ENCODE data around the gene ATXN1. TPM values are rescaled to one million over a fixed set of nuclear protein-coding genes. Genes with fewer than 3 reads are reported as not detected.

Gene ATXN1
- total and polyA plus RNA-seq, 2 of the 13 experiments (the other 11 are each of a cell fraction or from before 2014, with no cell fraction given) = 20.7 to 39.5 TPM

DNA sequence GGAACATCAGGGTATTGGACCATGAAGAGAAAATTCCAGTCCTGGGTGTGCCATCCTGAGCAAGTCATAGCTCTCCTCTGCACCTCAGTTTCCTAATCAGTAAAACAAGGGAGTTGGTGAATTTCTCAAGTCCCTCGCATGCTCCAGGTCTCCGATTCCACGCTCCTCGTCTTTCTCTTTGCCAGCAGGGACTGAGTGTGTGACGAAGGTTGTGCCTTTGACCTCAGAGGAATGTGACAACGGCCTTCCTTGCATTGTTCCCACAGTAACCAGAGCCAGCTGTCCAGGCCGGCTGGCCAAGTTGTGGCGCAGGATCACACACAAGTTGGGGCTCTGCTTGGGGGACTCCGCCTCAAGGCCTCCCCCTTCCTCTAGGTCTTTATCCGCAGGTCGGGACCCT is 217.3 kb downstream of the ATXN1 start (continued):
- TF ChIP-seq ZNF574 (CRISPR knock-in tag; IDR thresholded peaks at IDR 0.05) (no peak), ZNF562 (CRISPR knock-in tag; IDR thresholded peaks at IDR 0.05; ENCODE audit: borderline replicate concordance) (no peak), ZNF703 (CRISPR knock-in tag; IDR thresholded peaks at IDR 0.05; ENCODE audit: borderline replicate concordance) (no peak)

DNA sequence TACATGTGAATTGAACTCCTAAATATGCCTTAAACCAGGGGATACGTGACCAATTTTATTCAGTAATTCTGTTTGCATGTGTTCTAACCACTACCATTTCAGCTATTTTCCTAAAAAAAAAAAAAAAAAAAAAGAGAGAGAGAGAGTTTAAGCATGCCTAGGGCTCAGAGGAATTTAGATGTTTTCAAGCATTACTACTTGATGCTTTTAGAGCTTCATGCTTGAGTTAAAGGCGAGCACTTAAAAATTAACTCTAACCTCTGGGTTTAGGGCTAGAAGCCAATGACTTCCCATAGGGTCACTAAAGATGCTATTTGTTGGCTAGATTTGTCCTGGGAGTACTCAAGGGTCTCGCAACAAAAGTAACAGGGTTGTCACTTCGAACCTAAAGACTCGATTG is 217.7 kb downstream of the ATXN1 start:
- no peak overlapping the region for H3K4me2 ChIP-seq (ENCODE audit: low read depth, low read length)
- no peak for ATAC-seq
- no peak overlapping the region for H3K9ac ChIP-seq (ENCODE audit: insufficient read depth, low read depth, low read length)
- no peaks in the 10 kb centered on the region for H4K20me1 ChIP-seq (ENCODE audit: insufficient read depth, low read length)
- intact Hi-C loops (cut with micrococcal nuclease; ENCODE audit: unreplicated experiment) (no loop called here), in situ Hi-C loops (cut with HindIII; ENCODE audit: extremely low pct_ligation_motif_present, low pct_unique_long_range_greater_than_20kb) (no loop called here)
- no peaks in the 10 kb centered on the region for H3K79me2 ChIP-seq (ENCODE audit: insufficient read depth, low read length)
- H3K4me3 ChIP-seq (replicated peaks in 1 of 3; ENCODE audit: insufficient read depth in 1 of 3, low read depth in 2 of 3, low read length in 3 of 3) = no peak overlapping the region
- CTCF ChIA-PET (ENCODE audit: low intra/inter-chr PET ratio, low total read pairs) = no interaction called here
- BruUV-seq (replicated peaks) = no TSS peak
- H3K9me3 ChIP-seq (ENCODE audit: low read length) = no peaks in the 10 kb centered on the region
- H3K4me1 ChIP-seq (ENCODE audit: insufficient read depth, low read length) = peaks cover 25% of the 10 kb centered on the region
- peaks cover 8 to 16% of the 10 kb centered on the region in 2 experiments; a peak in 3 of 5 replicates for H3K36me3 ChIP-seq (replicated peaks in 1 of 2; ENCODE audit: control insufficient read depth in 1 of 2, insufficient read depth in 2 of 2, low read length in 2 of 2)
- H2AFZ ChIP-seq (ENCODE audit: low read length) = no peak overlapping the region
- H3K27me3 ChIP-seq (ENCODE audit: control insufficient read depth in 1 of 2, insufficient read depth in 2 of 2, low read length in 2 of 2) = no peaks in the 10 kb centered on the region
- no peak overlapping the region for H3K27ac ChIP-seq (ENCODE audit: extremely low read length, insufficient read depth, low read length)
- FAIRE-seq = no peak
- 94% methylated on average over 5 of the region's 5 CpGs for WGBS (ENCODE audit: low lambda C conversion rate)
- POLR2A ChIA-PET = no interaction called here
- DNase-seq (ENCODE audit: low spot score) = no peak
- TF ChIP-seq, protein P1, sequence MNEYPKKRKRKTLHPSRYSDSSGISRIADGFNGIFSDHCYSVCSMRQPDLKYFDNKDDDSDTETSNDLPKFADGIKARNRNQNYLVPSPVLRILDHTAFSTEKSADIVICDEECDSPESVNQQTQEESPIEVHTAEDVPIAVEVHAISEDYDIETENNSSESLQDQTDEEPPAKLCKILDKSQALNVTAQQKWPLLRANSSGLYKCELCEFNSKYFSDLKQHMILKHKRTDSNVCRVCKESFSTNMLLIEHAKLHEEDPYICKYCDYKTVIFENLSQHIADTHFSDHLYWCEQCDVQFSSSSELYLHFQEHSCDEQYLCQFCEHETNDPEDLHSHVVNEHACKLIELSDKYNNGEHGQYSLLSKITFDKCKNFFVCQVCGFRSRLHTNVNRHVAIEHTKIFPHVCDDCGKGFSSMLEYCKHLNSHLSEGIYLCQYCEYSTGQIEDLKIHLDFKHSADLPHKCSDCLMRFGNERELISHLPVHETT (CRISPR knock-in tag; conservative IDR thresholded peaks at IDR 0.05) = no peak
- TF ChIP-seq FOSL2 (CRISPR knock-in tag; IDR thresholded peaks at IDR 0.05) = no peak
- no peak for TF ChIP-seq ATF7-NPFF (CRISPR knock-in tag; IDR thresholded peaks at IDR 0.05; ENCODE audit: low read depth)
- TF ChIP-seq, protein P2, sequence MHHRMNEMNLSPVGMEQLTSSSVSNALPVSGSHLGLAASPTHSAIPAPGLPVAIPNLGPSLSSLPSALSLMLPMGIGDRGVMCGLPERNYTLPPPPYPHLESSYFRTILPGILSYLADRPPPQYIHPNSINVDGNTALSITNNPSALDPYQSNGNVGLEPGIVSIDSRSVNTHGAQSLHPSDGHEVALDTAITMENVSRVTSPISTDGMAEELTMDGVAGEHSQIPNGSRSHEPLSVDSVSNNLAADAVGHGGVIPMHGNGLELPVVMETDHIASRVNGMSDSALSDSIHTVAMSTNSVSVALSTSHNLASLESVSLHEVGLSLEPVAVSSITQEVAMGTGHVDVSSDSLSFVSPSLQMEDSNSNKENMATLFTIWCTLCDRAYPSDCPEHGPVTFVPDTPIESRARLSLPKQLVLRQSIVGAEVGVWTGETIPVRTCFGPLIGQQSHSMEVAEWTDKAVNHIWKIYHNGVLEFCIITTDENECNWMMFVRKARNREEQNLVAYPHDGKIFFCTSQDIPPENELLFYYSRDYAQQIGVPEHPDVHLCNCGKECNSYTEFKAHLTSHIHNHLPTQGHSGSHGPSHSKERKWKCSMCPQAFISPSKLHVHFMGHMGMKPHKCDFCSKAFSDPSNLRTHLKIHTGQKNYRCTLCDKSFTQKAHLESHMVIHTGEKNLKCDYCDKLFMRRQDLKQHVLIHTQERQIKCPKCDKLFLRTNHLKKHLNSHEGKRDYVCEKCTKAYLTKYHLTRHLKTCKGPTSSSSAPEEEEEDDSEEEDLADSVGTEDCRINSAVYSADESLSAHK (CRISPR knock-in tag; IDR thresholded peaks at IDR 0.05; ENCODE audit: borderline replicate concordance) = no peak
- no peak for TF ChIP-seq AKAP8 (CRISPR knock-in tag; IDR thresholded peaks at IDR 0.05)
- TF ChIP-seq SP2 (CRISPR knock-in tag; IDR thresholded peaks at IDR 0.05) = no peak
- TF ChIP-seq ZNF841 (CRISPR knock-in tag; IDR thresholded peaks at IDR 0.05; ENCODE audit: borderline replicate concordance) = no peak
- TF ChIP-seq SP4 (CRISPR knock-in tag; IDR thresholded peaks at IDR 0.05) = no peak
- TF ChIP-seq NR2F2 (IDR thresholded peaks at IDR 0.05; ENCODE audit: borderline replicate concordance, low read depth) = no peak
- TF ChIP-seq CC2D1A (CRISPR knock-in tag; IDR thresholded peaks at IDR 0.05) = no peak
- no peak for TF ChIP-seq HNRNPLL (IDR thresholded peaks at IDR 0.05; ENCODE audit: low read depth, low read length, poor library complexity, severe bottlenecking)
- TF ChIP-seq RBM39 (IDR thresholded peaks at IDR 0.05; ENCODE audit: low read depth, low read length, poor library complexity, severe bottlenecking) = no peak
- TF ChIP-seq GATAD1 (CRISPR knock-in tag; IDR thresholded peaks at IDR 0.05) = no peak
